ENCODE results near the gene SEPTIN8.

SEPTIN8 gene

GRCh38 chr5:132777209-132778069 lies at the start of gene SEPTIN8:
Gene SEPTIN8 (minus strand): TSS chr5:132777239. CDS start chr5:132777137, 102 bp downstream.
- DNase-seq = no peak

GRCh38 chr5:132826424-132827082 lies 49.5 kb upstream of the SEPTIN8 start:
- DNase-seq = no peak

GRCh38 chr5:132825834-132826391 lies 48.9 kb upstream of the SEPTIN8 start:
- DNase-seq = no peak

- DNase-seq = no peak
These were observed 48.2 kb upstream of the SEPTIN8 start for GRCh38 chr5:132825033-132825833.

GRCh38 chr5:132824426-132824825 lies 47.4 kb upstream of the SEPTIN8 start:
- no peak for DNase-seq

- no peak for DNase-seq
These were observed 46.5 kb upstream of the SEPTIN8 start for GRCh38 chr5:132823481-132824050.

GRCh38 chr5:132822650-132823480 lies 45.8 kb upstream of the SEPTIN8 start:
- no peak for DNase-seq

GRCh38 chr5:132821791-132822190 lies 44.8 kb upstream of the SEPTIN8 start:
- DNase-seq = no peak

GRCh38 chr5:132821350-132821749 lies 44.3 kb upstream of the SEPTIN8 start:
- no peak for DNase-seq

GRCh38 chr5:132820162-132820754 lies 43.2 kb upstream of the SEPTIN8 start:
- DNase-seq = peak; percentile 66

GRCh38 chr5:132819468-132819867 lies 42.4 kb upstream of the SEPTIN8 start:
- no peak for DNase-seq

GRCh38 chr5:132817011-132817410 lies 40.0 kb upstream of the SEPTIN8 start:
- no peak for DNase-seq

- DNase-seq = no peak
These were observed 39.5 kb upstream of the SEPTIN8 start for GRCh38 chr5:132816554-132816953.

GRCh38 chr5:132816083-132816482 lies 39.0 kb upstream of the SEPTIN8 start:
- DNase-seq = no peak

- DNase-seq = no peak
These were observed 38.4 kb upstream of the SEPTIN8 start for GRCh38 chr5:132815454-132815853.

GRCh38 chr5:132814503-132815294 lies 37.7 kb upstream of the SEPTIN8 start:
- DNase-seq = no peak

- DNase-seq = no peak
These were observed 36.8 kb upstream of the SEPTIN8 start for GRCh38 chr5:132813599-132814502.

GRCh38 chr5:132812781-132813598 lies 36.0 kb upstream of the SEPTIN8 start, which contains the start of gene SOWAHA:
Gene SOWAHA (plus strand): TSS chr5:132813302. CDS start chr5:132813622, 320 bp downstream.
- DNase-seq = peak; percentile 25
